HEK293T (cell line): ENCODE results near the gene PTPN21.

Source experiments
- ELF4 ChIP-seq: fragments of 450-650 bp; IDR thresholded peaks from 2 replicates; pipeline ENCODE4 v1.6.1; 2017; ENCODE audit warnings: antibody characterized with exemption
- HDGF ChIP-seq: fragments of 450-650 bp; IDR thresholded peaks from 2 replicates; pipeline ENCODE4 v1.6.1; 2017; ENCODE audit warnings: antibody characterized with exemption, borderline replicate concordance
- LEF1 ChIP-seq: fragments of 450-650 bp; IDR thresholded peaks from 2 replicates; pipeline ENCODE4 v1.6.1; 2017; ENCODE audit warnings: mild to moderate bottlenecking, borderline replicate concordance
- NFRKB ChIP-seq: fragments of 450-650 bp; IDR thresholded peaks from 2 replicates; pipeline ENCODE4 v1.6.1; 2016; ENCODE audit warnings: mild to moderate bottlenecking, moderate library complexity
- SP1 ChIP-seq: fragments of 450-650 bp; IDR thresholded peaks from 2 replicates; pipeline ENCODE4 v1.6.1; 2017
- SUZ12 ChIP-seq: fragments of 450-650 bp; IDR thresholded peaks from 2 replicates; pipeline ENCODE4 v1.6.1; 2016; ENCODE audit warnings: mild to moderate bottlenecking

DNA sequence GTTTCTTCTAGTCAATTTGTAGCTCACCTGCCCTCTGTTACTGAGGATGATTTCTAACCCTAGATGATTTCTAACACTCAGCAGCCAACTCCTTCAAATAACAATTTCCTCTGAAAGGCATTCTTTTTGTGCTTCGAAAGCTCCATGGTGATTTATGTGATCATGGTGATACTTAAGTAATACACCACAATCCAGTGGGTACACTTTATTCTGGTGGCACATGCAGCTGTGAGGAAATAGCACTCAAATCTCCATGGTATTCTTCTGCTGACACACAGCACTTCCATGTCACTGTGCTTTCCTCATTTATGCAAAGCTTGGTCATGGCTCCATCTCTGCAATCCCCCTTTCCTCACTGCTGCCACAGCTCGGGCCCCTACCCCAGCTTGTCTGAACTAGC is 73.7 kb downstream of the PTPN21 start:
- TF ChIP-seq SP1 (no peak), SUZ12 (no peak), NFRKB (no peak), LEF1 (no peak), HDGF (no peak), ELF4 (no peak)
